SIG-M5 treated with dmso at 0.1 percent for 504 hours (cell line): Measurements from ENCODE around the gene MTREX.
"Not testable (repeated sequence)": the region's sequence is repeated elsewhere in the genome, so short reads cannot be mapped to it uniquely, and the experiment has no call there.

Source experiments
- DNase-seq: peaks from one replicate; lab custom pipeline; 2025; ENCODE audit not compliant: unreplicated experiment; lab: John Stamatoyannopoulos, UW

The MTREX gene

GRCh38 chr5:55307383-55308253, at the start of gene MTREX, which contains the start of gene DHX29:
MTREX (plus strand) TSS chr5:55307989; CDS start chr5:55308014, 25 bp downstream.
DHX29 (minus strand) TSS chr5:55307694; CDS start chr5:55307573, 121 bp downstream.
- DNase-seq: peak; percentile 88

- DNase-seq: no peak
Observed at GRCh38 chr5:55258339-55258738, 49.5 kb upstream of the MTREX start.

GRCh38 chr5:55276771-55277170, 31.0 kb upstream of the MTREX start:
- DNase-seq: no peak

GRCh38 chr5:55278778-55279177, 29.0 kb upstream of the MTREX start:
- DNase-seq: no peak

GRCh38 chr5:55286411-55286933, 21.3 kb upstream of the MTREX start:
- no peak for DNase-seq

- DNase-seq: no peak
Observed at GRCh38 chr5:55289808-55290207, 18.0 kb upstream of the MTREX start.

- no peak for DNase-seq
Observed at GRCh38 chr5:55290991-55291390, 16.8 kb upstream of the MTREX start.

- no peak for DNase-seq
Observed at GRCh38 chr5:55294935-55295334, 12.9 kb upstream of the MTREX start.

- DNase-seq: no peak
Observed at GRCh38 chr5:55300890-55301289, 6.9 kb upstream of the MTREX start.

GRCh38 chr5:55303238-55303690, 4.5 kb upstream of the MTREX start:
- DNase-seq: peak; percentile 31

GRCh38 chr5:55304584-55304983, 3.2 kb upstream of the MTREX start:
- no peak for DNase-seq

GRCh38 chr5:55305345-55305744, 2.4 kb upstream of the MTREX start:
- DNase-seq: peak; percentile 16

- DNase-seq: peak; percentile 43
Observed at GRCh38 chr5:55306641-55307382, 977 bp upstream of the MTREX start.

GRCh38 chr5:55308254-55308836, 556 bp downstream of the MTREX start:
- DNase-seq: peak; percentile 68

GRCh38 chr5:55313870-55314617, 6.3 kb downstream of the MTREX start:
- DNase-seq: peak; percentile 15

- DNase-seq: no peak
Observed at GRCh38 chr5:55316289-55316688, 8.5 kb downstream of the MTREX start.

GRCh38 chr5:55316837-55317236, 9.0 kb downstream of the MTREX start:
- DNase-seq: peak; percentile 27

- not testable (repeated sequence) for DNase-seq
Observed at GRCh38 chr5:55318237-55318636, 10.4 kb downstream of the MTREX start.

- DNase-seq: no peak
Observed at GRCh38 chr5:55319491-55319890, 11.7 kb downstream of the MTREX start.

- no peak for DNase-seq
Observed at GRCh38 chr5:55320571-55320970, 12.8 kb downstream of the MTREX start.

- DNase-seq: no peak
Observed at GRCh38 chr5:55324006-55324405, 16.2 kb downstream of the MTREX start.
